Measurements from ENCODE around the gene TMEM255B.
"Not testable (repeated sequence)": the region's sequence is repeated elsewhere in the genome, so short reads cannot be mapped to it uniquely, and the experiment has no call there.

TMEM255B gene

DNA sequence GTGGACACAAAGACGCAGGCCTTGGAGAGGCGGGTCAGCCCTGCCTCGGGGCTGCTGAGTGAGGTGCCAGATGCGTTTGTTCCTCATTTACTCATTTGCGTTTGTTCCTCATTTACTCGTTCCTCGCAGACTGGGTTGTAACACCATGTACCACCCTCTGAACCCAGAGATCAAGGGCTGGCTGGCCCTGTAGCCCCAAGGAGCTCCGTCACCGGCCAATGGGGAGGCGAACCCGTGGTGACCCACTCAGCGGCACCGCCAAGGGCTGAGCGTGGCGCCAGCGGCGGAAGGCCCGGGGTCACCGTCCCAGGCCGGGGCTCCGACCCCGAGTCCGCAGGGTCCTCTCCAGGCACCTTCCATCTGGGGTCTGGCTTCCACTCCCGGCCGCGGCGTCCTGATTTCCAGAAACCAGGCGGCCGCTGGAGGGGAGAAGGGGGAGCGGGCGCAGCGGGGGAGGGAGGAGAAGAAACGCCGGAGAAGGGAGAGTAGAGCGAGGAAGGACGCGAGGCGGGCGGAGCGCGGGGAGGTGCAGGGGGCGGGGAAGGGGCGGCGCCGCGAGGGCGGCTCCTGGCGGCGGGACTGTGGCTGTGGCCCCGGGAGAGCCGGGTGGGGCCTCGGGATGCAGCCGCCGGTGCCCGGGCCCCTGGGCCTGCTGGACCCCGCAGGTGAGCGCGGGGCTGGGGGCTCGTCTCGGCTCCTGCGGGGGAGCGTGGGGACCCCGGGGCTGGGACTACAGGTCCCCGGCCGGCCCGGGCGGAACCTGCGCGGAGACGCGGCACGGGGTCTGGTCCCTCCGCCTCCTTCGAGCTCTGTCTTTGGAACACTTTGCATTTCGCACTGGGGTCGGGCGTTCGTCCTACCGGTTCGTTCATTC, at the start of gene TMEM255B:
TMEM255B (plus strand) TSS at position 576 of the 874 bp plus-strand sequence; CDS start at position 620, 44 bp downstream.
- no peak for DNase-seq

DNA sequence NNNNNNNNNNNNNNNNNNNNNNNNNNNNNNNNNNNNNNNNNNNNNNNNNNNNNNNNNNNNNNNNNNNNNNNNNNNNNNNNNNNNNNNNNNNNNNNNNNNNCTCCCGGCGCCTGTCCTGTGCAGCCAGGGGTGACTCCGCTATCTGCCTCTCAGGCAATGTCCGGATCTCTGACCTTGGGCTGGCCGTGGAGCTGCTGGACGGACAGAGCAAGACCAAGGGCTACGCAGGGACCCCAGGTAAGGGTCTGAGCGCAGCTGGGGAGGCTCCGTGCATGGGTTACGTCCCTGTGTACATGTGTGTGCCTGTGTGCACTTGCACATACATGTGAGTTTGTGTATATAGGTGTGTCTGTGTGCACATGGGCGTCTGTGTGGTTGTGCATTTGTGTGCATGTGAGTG, 36.1 kb upstream of the TMEM255B start:
- no peak for DNase-seq

DNA sequence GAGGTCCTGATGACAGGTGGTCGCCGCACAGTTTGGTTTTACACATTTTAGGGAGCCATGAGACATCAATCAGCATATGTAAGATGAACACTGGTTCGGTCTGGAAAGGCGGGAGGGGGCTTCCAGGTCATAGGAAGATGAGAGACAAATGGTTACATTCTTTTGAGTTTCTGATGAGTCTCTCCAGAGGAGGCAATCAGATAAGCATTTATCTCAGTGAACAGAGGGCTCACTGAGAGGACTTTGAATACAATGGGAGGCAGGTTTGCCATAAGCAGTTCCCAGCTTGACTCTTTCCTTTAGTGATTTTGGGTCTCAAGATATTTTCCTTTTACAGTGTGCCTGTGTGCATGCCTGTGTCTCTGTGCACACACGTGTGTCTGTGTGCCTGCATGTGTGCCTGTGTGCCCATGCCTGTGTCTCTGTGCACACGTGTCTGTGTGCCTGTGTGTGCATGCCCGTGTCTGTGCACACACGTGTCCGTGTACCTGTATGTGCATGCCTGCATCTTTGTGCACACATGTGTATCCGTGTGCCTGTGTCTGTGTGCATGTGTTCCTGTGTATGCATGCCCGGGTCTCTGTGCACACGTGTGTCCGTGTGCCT, 35.5 kb upstream of the TMEM255B start:
- no peak for DNase-seq

DNA sequence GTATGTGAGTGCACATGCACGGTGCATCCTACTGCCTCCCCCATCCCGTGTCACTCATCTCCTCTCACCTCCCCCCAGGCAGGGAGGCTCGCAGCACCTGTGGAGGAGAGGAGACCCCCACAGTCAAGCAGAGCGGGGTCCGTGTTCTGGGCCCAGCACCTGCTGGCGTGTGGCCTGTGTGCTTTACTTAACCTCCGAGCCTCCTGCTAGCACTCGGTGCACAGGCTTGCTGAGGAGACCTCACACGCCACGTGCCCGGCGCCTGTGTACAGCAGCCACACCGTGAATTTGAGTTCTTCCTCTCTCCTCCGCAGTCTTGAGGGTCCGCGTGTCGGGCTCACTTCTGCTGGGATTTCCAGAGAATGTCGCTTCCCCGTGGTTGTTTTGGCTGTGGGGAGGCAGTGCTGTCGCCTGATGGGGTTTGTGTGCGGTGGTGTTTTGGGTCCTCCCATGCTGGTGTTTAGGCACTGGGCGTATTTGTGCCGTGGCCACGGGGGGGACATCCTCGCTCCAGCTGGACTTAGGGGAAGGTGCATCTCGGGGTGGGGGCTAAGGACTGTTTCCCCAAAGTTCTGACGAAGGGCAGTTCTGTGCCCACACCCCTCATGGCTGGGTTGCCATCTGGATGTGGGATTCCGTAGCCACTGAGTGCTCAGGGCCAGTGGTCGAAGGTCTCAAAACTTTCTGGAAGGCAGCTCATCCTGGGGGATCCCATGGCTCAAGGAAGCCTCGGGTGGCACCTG, 34.8 kb upstream of the TMEM255B start:
- no peak for DNase-seq

DNA sequence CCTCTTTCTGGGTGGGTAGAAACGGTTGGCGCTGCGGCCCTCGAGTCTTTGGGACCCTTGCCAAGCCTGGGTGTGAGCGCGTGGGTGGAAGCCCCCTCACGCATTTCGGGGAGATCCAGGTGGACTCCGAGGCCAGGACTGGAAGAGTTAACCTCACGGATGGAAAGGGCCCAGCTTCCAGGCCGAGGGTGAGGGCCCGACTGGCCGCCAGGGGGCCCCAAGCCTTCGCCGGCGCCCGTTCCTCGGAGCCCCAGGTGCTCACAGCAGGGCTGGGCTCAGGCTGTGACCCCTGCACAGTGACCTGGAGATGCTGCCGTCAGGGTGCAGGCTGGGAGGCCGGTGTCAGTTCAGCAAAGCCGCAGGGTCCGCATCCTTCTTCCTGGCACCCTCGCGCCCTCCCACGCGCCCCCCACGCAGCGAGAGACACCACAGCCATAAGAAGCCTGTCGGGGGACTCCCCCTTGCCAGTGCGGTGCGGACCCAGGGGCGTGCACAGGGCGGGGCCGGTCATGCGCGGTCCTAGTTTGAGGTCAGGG, 34.2 kb upstream of the TMEM255B start:
- DNase-seq = peak; percentile 39

DNA sequence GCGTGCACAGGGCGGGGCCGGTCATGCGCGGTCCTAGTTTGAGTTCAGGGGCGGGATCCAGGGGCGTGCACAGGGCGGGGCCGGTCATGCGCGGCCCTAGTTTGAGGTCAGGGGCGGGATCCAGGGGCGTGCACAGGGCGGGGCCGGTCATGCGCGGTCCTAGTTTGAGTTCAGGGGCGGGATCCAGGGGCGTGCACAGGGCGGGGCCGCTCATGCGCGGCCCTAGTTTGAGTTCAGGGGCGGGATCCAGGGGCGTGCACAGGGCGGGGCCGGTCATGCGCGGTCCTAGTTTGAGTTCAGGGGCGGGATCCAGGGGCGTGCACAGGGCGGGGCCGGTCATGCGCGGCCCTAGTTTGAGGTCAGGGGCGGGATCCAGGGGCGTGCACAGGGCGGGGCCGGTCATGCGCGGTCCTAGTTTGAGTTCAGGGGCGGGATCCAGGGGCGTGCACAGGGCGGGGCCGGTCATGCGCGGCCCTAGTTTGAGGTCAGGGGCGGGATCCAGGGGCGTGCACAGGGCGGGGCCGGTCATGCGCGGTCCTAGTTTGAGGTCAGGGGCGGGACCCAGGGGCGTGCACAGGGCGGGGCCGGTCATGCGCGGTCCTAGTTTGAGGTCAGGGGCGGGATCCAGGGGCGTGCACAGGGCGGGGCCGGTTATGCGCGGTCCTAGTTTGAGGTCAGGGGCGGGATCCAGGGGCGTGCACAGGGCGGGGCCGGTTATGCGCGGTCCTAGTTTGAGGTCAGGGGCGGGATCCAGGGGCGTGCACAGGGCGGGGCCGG, 33.5 kb upstream of the TMEM255B start:
- not testable (repeated sequence) for DNase-seq

DNA sequence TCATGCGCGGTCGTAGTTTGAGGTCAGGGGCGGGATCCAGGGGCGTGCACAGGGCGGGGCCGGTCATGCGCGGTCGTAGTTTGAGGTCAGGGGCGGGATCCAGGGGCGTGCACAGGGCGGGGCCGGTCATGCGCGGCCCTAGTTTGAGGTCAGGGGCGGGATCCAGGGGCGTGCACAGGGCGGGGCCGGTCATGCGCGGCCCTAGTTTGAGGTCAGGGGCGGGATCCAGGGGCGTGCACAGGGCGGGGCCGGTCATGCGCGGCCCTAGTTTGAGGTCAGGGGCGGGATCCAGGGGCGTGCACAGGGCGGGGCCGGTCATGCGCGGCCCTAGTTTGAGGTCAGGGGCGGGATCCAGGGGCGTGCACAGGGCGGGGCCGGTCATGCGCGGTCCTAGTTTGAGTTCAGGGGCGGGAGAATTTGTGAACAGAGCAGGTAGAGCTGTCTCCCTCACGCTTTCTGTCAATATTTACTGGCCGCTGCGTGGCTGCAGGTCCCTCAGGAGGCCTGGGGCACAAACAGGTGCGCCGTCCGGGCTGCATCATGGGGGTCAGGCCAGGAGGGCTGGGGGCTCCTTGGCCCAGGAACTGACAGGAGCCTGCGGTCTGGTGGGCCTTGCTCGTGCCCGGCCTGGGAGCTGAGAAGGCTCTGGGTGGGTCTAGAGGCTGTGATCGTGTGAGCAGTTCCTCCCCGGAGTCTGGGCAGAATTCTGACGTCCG, 32.8 kb upstream of the TMEM255B start:
- DNase-seq = not testable (repeated sequence)

DNA sequence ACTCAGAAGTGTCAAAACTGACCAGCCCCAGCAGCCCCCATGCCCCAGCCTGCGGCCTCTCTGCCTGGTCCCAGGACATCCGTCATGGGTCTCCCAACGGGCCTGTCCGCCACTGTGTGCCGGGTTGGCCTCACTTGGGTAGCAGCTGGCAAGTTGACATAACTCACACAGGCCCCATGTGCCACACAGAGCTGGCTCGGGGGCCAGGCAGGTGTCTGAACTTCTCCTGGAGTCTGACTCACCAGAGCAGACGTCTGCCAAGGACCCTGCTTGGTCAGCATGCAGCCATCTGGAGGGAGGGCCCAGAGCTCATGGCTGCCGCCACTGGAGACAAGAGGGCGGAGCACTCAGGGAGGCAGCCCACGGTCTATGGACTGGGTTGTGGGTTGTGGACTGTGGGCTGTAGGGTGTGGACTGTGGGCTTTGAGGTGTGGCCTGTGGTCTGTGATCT, 32.0 kb upstream of the TMEM255B start:
- DNase-seq = no peak

DNA sequence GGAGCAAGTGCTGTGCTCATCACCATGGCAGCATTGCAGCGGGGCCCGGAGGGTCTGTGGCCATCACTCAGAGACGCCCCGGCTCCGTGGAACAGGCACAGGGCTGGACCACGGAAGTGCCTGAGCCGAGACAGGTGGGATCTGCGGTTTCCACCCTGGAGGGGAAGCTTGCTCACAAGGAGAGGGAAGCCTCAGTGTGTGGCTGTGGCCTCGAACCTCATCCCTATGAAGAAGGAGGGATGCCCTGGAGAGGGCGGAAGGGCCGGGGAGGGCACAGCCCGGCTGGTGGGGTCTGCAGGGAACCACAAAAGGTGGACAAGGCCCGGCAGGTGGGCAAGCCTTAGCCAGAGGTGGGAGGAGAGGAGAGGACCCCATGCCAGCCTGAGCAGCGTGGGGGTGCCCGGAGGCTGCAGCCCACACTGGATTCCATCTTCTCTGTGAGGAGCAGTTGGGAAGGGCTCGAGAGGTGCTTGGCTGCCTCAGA, 30.4 kb upstream of the TMEM255B start:
- DNase-seq = no peak

DNA sequence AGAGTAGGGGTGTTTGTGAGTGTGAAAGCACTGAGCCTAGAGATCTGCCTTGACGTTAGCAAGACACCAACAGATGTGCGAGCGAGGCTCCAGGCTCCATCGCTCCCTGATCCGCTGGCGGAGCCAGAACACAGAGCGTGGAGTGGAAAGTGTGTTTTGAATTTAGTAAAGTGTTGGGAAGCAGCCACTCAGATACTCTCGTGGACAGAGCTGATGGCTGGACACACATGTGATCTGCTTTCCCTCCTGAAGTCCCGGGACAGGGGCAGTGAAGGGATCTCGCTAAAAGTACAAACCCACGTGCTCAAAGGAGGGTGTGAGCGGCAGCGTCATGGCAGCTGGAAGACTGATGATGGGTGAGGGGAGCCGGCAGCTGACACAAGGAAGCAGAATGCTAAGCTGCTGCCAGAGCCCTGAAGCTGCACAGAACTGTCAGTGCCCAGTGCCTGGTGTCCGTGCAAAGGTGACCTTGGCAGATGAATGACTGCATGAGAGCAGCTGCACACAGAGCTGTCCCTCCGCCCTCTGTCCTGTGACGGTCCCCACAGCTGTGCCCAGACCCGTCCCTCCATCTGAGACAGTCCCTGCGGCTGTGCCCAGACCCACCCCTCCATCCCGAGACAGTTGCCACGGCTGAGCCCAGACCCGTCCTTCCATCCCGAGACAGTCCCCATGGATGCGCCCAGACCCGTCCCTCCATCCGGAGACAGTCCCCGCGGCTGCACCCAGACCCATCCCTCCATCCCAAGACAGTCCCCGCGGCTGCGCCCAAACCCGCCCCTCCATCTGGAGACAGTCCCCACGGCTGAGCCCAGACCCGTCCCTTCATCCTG, 29.6 kb upstream of the TMEM255B start:
- DNase-seq = no peak

DNA sequence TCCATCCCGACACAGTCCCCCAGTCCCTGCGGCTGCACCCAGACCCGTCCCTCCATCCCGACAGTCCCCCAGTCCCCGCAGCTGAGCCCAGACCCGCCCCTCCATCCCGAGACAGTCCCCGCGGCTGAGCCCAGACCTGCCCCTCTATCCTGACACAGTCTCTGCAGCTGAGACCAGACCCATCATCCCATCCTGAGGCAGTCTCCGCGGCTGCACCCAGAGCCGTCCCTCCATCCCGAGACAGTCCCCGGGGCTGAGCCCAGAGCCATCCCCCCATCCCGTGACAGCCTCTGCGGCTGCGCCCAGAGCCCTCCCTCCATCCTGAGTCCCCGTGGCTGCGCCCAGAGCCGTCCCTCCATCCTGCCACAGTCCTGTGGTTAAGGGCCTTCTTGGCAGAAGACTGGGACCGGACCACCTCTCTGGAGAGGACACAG, 28.8 kb upstream of the TMEM255B start:
- DNase-seq = no peak

DNA sequence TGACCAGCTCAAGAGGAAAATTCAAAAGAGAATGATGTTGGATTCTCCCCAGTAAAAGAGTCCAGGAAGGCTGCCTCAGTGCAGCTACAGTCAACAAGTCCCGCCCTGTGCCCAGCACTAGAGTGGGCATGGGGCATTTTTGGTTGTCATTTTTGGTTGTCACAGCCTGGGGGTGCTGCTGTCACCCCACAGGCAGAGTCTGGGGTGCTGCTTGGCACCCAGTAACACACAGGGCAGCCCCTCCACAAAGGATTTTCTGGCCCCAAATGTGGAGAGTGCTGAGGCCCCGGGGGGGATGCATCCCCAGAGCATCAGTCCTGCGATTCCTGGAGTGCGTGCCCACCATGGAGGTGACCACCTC, 28.2 kb upstream of the TMEM255B start:
- no peak for DNase-seq

DNA sequence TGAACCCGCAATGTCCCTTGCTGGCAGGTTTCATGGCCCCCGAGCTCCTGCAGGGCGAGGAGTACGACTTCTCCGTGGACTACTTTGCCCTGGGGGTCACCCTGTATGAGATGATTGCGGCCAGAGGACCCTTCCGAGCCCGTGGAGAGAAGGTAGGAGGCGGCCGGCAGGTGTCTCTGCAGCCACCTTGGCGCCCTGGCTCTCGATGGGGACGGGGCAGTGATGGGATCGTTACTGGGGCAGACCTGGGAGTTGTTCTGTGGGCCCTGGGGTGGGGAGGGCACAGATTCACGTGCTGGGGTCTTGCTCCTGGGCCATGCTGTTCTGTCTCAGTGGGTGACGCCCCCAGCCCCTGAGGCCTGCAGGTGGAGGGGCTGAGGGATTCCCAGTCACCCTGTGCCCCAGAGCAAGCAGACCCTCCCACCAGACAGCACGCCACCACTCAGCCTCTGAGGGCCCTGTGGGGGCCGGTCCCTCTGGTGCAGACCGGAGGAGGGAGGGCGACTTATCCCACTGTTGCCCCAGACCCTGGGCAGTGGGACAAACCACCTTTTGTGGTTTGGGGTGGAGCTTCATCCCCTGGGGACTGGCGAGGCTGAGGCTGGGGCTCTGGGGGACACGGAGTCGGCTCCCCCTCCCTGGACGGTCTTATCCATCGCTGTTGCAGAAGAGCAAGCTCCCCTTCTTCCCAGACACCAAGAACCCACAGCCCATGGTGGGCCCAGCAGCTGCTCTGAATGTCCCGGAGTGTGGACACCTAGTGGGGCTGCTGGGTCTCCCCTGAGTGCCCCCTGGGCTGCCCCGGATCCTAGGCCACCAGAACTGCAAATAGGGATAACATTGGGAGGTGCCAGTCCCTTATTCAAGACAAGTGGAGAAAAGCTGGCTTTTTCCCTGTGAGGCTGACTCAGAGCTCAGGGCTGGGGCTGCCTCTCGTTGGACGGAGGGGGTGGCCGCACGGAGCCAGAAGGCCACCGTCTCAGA, 27.5 kb upstream of the TMEM255B start:
- no peak for DNase-seq

DNA sequence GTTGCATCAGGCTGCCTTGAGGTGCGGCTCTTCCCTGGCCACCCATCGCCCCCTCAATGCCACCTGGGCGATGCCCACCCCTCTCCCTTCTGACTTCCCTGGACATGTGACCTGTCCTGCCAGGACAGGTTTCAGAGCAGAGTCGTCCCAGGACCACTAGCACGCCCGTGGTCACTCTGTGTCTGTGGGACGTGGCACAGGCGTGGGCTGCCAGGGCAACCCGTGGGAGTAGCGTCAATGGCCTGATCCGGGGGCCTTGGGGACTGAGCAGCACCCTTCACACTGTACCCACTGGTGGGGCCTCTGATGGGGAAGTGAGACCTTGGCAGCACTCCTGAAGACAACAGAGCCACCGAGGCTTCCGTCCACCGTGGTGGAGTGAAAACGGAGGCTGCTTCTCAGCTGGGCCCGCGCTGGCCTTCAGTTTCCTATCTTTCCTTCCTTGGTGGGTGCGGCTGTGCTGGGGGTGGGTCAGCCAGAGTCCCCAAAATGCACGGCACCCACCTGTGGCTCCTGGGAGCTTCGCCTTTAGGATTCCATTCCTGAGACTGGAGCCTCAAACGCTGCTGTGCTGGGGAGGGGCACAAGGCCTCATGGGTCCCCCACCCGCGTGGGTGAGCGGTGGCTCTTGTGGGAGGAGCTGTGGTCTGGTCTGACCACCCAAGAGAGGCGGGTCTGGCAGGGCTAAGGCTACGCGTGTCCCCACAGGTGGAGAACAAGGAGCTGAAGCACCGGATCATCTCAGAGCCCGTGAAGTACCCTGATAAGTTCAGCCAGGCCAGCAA, 26.7 kb upstream of the TMEM255B start:
- DNase-seq = no peak

DNA sequence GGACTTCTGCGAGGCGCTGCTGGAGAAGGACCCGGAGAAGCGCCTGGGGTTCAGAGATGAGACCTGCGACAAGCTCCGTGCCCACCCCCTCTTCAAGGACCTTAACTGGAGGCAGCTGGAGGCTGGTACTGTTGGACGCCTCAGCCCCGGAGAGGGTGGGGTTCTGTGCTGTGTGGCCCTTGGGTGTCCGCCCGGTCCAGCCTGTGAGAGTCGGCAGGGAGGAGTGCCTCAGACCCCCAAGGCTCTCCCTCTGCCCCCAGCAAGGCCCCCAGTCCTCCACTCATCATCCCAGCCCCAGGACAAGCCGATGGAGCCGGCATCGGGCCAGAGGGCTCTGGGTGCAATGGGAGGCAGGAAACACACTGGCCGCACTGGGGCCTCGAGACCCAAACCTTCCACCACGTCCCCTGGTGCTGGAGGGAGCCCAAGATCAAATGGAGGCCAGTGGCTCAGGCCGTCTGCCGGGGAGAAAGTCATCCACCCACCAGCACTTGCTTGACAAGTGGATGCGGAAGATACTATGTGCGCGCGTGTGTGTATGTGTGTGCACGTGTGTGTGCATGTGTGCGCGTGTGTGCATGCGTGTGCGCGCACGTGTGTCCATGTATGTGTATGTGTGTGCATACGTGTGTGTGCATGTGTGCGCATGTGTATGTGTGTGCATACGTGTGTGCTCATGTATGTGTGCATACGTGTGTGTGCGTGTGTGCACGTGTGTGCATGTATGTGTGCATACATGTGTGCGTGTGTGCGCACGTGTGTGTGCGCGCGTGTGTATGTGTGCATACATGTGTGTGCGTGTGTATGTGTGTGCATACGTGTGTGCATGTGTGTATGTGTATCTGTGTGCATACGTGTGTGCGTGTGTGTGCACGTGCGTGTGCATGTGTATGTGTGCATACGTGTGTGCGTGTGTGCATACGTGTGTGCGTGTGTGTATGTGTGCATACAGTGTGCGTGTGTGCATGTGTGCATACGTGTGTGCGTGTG, 25.8 kb upstream of the TMEM255B start:
- DNase-seq = no peak

DNA sequence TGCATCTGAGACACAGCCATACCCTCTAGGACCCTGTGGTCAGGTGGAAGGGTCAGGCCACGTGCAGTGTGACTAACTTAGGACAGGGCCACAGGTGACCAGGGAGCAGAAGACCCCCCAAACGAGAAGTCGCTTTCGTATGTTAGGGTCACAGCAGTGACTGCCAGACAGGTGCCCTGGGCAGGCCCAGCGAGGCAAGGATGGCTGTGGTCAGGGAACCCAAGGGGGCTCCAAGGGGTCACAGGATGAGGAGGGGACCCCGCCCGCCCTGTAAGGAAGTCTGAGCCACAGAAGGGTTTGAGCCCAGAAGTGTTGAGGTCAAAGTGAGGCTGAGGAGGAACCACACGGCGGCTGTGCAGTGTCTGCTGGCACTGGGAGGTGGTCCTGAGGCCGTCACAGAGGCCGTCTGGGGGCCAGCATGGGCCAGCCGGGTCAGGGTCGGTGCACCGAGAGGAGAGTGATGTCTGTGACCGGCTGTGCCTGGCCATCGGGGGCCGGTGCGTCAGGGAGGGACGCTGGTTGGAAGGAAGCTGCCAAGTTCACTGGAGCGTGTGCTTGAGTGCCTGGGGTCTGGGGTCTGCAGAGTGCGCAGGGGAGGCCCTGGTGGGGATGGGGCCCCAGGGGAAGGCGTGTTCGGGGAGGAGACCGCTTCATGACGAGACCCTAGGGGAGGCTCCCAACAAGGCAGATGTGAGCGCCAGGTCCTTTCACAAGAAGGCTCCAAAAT, 24.8 kb upstream of the TMEM255B start:
- DNase-seq = no peak

DNA sequence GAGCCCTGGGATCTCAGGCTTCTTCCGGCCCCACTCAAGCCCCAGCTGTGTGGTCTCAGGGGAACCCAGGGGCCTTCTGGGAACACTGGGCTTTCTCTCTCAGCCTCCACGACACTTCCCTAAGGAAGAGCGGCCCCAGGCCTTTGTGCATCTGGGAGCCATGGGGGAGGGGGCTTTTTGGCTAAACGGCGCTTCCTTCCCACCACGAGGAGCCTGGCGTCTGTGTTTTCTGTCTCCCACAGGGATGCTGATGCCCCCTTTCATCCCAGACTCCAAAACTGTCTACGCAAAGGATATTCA, 24.2 kb upstream of the TMEM255B start:
- no peak for DNase-seq
